ENCODE data around the gene ESD. TPM values are rescaled to one million over a fixed set of nuclear protein-coding genes. Genes with fewer than 3 reads are reported as not detected.

Gene ESD
- total and polyA plus RNA-seq, 2 of the 13 experiments (the other 11 are each of a cell fraction or from before 2014, with no cell fraction given), result 118 to 147 TPM

GRCh38 chr13:46839399-46839798 is 42.4 kb upstream of the ESD start:
- Histone ChIP-seq H2AFZ (ENCODE audit: low read length) (no peak overlapping the region), H3K4me1 (ENCODE audit: insufficient read depth, low read length) (no peaks in the 10 kb centered on the region), H3K9ac (ENCODE audit: insufficient read depth, low read depth, low read length) (no peak overlapping the region), H3K4me3 (replicated peaks in 1 of 3; ENCODE audit: insufficient read depth in 1 of 3, low read depth in 2 of 3, low read length in 3 of 3) (no peak overlapping the region), H3K27ac (ENCODE audit: extremely low read length, insufficient read depth, low read length) (no peak overlapping the region), H3K27me3 (ENCODE audit: control insufficient read depth in 1 of 2, insufficient read depth in 2 of 2, low read length in 2 of 2) (no peaks in the 10 kb centered on the region), H3K4me2 (ENCODE audit: low read depth, low read length) (no peak overlapping the region), H4K20me1 (ENCODE audit: insufficient read depth, low read length) (no peaks in the 10 kb centered on the region), H3K9me3 (ENCODE audit: low read length) (no peaks in the 10 kb centered on the region), H3K36me3 (replicated peaks in 1 of 2; ENCODE audit: control insufficient read depth in 1 of 2, insufficient read depth in 2 of 2, low read length in 2 of 2) (no peaks in the 10 kb centered on the region), H3K79me2 (ENCODE audit: insufficient read depth, low read length) (no peaks in the 10 kb centered on the region)
- FAIRE-seq (no peak), ATAC-seq (no peak), DNase-seq (ENCODE audit: low spot score) (no peak)
- BruUV-seq (replicated peaks), result no TSS peak
- TF ChIP-seq MAFF (IDR thresholded peaks at IDR 0.05; ENCODE audit: low read depth, low read length), result peak; percentile 63; the same call in 1 of the 2 replicates
- peak; percentile 64 to 69 for TF ChIP-seq MAFK (conservative IDR thresholded peaks at IDR 0.05 in 1 of 2, IDR thresholded peaks at IDR 0.05 in 1 of 2; ENCODE audit: low read length in 2 of 2)
- no peak for TF ChIP-seq ZNF720 (CRISPR knock-in tag; IDR thresholded peaks at IDR 0.05)
- intact Hi-C loops (cut with micrococcal nuclease; ENCODE audit: unreplicated experiment), result no loop called here
- ChIA-PET POLR2A (no interaction called here), CTCF (ENCODE audit: low intra/inter-chr PET ratio, low total read pairs) (no interaction called here)
- 0% methylated on average over 1 of the region's 1 CpG for WGBS (ENCODE audit: low lambda C conversion rate)
- in situ Hi-C loops (cut with HindIII; ENCODE audit: extremely low pct_ligation_motif_present, low pct_unique_long_range_greater_than_20kb), result loop anchor here (25.0 kb wide), 1 partner anchor 923 kb away; no protein-coding TSS in a partner anchor

- CTCF ChIA-PET (ENCODE audit: low intra/inter-chr PET ratio, low total read pairs), result no interaction called here
- Histone ChIP-seq H3K9ac (ENCODE audit: insufficient read depth, low read depth, low read length) (no peak overlapping the region), H3K4me2 (ENCODE audit: low read depth, low read length) (no peak overlapping the region), H3K4me1 (ENCODE audit: insufficient read depth, low read length) (no peaks in the 10 kb centered on the region), H3K27ac (ENCODE audit: extremely low read length, insufficient read depth, low read length) (no peak overlapping the region), H2AFZ (ENCODE audit: low read length) (no peak overlapping the region), H3K27me3 (ENCODE audit: control insufficient read depth in 1 of 2, insufficient read depth in 2 of 2, low read length in 2 of 2) (no peaks in the 10 kb centered on the region), H3K9me3 (ENCODE audit: low read length) (no peaks in the 10 kb centered on the region), H3K4me3 (replicated peaks in 1 of 3; ENCODE audit: insufficient read depth in 1 of 3, low read depth in 2 of 3, low read length in 3 of 3) (no peak overlapping the region), H3K79me2 (ENCODE audit: insufficient read depth, low read length) (no peaks in the 10 kb centered on the region), H3K36me3 (replicated peaks in 1 of 2; ENCODE audit: control insufficient read depth in 1 of 2, insufficient read depth in 2 of 2, low read length in 2 of 2) (no peaks in the 10 kb centered on the region), H4K20me1 (ENCODE audit: insufficient read depth, low read length) (no peaks in the 10 kb centered on the region)
- DNase-seq (ENCODE audit: low spot score) (no peak), ATAC-seq (no peak), FAIRE-seq (no peak)
- no TSS peak for BruUV-seq (replicated peaks)
- POLR2A ChIA-PET, result no interaction called here
- intact Hi-C loops (cut with micrococcal nuclease; ENCODE audit: unreplicated experiment) (loop anchor here (5.0 kb wide), 2 partner anchors 623 to 763 kb away; no protein-coding TSS in a partner anchor), in situ Hi-C loops (cut with HindIII; ENCODE audit: extremely low pct_ligation_motif_present, low pct_unique_long_range_greater_than_20kb) (loop anchor here (25.0 kb wide), 1 partner anchor 928 kb away; no protein-coding TSS in a partner anchor)
- WGBS (ENCODE audit: low lambda C conversion rate), result 7% methylated on average over 6 of the region's 6 CpGs
- TF ChIP-seq ZSCAN29 (CRISPR knock-in tag; conservative IDR thresholded peaks at IDR 0.05), result no peak
- TF ChIP-seq ZNF382 (CRISPR knock-in tag; IDR thresholded peaks at IDR 0.05; ENCODE audit: borderline replicate concordance), result no peak
- TF ChIP-seq ZNF543 (CRISPR knock-in tag; IDR thresholded peaks at IDR 0.05), result no peak
- no peak for TF ChIP-seq ZNF790 (CRISPR knock-in tag; IDR thresholded peaks at IDR 0.05; ENCODE audit: borderline replicate concordance)
- no peak for TF ChIP-seq ZNF703 (CRISPR knock-in tag; IDR thresholded peaks at IDR 0.05; ENCODE audit: borderline replicate concordance)
- TF ChIP-seq MTF2 (CRISPR knock-in tag; IDR thresholded peaks at IDR 0.05; ENCODE audit: borderline replicate concordance), result no peak
- TF ChIP-seq CBX5 (CRISPR knock-in tag; IDR thresholded peaks at IDR 0.05; ENCODE audit: borderline replicate concordance), result no peak
- no peak for TF ChIP-seq ZNF646 (CRISPR knock-in tag; IDR thresholded peaks at IDR 0.05)
These were observed 37.7 kb upstream of the ESD start for GRCh38 chr13:46834657-46835056.
